ENCODE results near the gene CCDC159.
"Not testable (repeated sequence)": the region's sequence is repeated elsewhere in the genome, so short reads cannot be mapped to it uniquely, and the experiment has no call there.

CCDC159 gene

GRCh38 chr19:11338569-11339253 lies 7.6 kb upstream of the CCDC159 start:
- DNase-seq = no peak

GRCh38 chr19:11339254-11340098 lies 6.8 kb upstream of the CCDC159 start, which contains the start of gene RAB3D:
Gene RAB3D (minus strand): TSS chr19:11339657. CDS start chr19:11337399, 2,258 bp downstream.
- DNase-seq = peak; percentile 89

DNA sequence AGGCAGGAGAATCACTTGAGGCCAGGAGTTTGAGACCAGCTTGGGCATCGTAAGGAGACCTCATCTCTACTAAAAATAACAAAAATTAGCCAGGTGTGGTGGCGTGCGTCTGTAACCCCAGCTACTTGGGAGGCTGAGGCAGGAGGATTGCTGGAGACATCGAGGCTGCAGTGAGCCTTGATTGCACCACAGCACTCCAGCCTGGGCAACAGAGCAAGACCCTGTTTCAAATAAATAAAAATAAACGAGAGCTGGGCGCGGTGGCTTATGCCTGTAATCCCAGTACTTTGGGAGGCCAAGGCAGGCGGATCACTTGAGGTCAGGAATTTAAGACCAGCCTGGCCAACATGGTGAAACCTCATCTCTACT lies 6.2 kb upstream of the CCDC159 start:
- not testable (repeated sequence) for DNase-seq

DNA sequence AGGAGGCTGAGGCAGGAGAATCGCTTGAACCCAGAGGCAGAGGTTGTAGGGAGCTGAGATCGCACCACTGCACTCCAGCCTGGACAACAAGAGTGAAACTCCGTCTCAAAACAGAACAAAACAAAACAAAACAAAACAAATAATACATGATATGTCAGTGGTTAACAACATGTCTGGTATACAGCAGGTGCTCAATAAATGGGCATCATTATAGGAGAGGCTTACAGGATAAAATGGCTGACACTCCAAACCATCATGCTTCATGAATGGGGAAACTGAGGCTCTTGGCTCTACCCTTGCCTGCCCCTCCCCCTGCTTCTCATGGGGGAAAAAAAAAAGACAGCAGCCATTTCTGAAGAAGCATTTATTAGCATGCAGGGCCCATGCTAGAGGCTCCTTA lies 3.9 kb upstream of the CCDC159 start:
- DNase-seq = no peak

GRCh38 chr19:11345122-11345803 lies 1.1 kb upstream of the CCDC159 start:
- no peak for DNase-seq

DNA sequence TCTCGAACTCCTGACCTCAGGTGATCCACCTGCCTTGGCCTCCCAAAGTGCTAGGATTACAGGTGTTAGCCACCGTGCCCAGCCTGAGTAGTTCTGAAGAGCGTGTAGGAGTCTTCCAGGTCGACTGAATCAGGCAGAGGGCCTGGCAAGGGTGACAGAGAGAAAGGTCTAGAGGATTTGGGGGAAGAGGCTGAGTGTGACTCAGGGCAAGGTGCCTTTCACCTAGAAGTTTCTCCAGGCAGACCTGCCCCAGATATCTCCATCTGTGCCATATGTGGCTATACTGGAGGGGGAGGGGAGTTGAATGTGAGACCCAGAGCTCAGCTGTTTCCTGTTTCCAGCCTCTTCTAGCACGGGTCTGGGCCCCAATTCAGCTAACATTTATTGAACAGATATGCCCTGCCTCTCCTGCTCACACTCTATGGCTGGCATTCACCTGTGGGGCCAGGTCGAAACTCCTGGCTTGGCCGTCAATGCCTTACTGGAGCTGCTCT lies 1.3 kb downstream of the CCDC159 start:
- no peak for DNase-seq

DNA sequence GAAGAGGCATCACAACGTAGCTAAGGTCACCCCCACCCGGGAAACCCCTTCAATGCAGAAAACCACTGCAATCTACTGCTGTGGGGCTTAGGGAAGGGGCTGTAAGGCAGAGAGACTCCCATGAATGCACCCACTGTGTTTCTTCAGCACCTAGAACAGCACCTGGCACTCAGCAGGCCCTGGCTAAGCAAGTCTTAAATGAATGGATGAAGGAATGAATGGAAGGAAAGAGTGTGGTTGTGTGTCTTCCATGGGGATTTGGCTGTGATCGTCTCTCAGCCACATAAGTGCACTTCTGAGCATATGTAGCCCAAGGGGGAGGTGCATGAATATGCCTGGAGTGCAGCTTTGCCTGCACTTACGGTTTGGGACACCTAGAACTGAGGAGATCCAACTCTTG lies 2.9 kb downstream of the CCDC159 start:
- no peak for DNase-seq

- not testable (repeated sequence) for DNase-seq
Measured at GRCh38 chr19:11354102-11354501, 7.8 kb downstream of the CCDC159 start.

- DNase-seq = peak; percentile 91
Measured at GRCh38 chr19:11355160-11356073, 9.1 kb downstream of the CCDC159 start, which contains the start of gene PLPPR2. Gene PLPPR2 (plus strand): TSS chr19:11355432. CDS start chr19:11357674, 2,242 bp downstream.

GRCh38 chr19:11356074-11356397 lies 9.7 kb downstream of the CCDC159 start:
- DNase-seq = no peak

- DNase-seq = no peak
Measured at GRCh38 chr19:11356676-11357550, 10.6 kb downstream of the CCDC159 start.

- DNase-seq = no peak
Measured at GRCh38 chr19:11359421-11359820, 13.1 kb downstream of the CCDC159 start.

- DNase-seq = no peak
Measured at GRCh38 chr19:11361037-11361770, 14.9 kb downstream of the CCDC159 start.

DNA sequence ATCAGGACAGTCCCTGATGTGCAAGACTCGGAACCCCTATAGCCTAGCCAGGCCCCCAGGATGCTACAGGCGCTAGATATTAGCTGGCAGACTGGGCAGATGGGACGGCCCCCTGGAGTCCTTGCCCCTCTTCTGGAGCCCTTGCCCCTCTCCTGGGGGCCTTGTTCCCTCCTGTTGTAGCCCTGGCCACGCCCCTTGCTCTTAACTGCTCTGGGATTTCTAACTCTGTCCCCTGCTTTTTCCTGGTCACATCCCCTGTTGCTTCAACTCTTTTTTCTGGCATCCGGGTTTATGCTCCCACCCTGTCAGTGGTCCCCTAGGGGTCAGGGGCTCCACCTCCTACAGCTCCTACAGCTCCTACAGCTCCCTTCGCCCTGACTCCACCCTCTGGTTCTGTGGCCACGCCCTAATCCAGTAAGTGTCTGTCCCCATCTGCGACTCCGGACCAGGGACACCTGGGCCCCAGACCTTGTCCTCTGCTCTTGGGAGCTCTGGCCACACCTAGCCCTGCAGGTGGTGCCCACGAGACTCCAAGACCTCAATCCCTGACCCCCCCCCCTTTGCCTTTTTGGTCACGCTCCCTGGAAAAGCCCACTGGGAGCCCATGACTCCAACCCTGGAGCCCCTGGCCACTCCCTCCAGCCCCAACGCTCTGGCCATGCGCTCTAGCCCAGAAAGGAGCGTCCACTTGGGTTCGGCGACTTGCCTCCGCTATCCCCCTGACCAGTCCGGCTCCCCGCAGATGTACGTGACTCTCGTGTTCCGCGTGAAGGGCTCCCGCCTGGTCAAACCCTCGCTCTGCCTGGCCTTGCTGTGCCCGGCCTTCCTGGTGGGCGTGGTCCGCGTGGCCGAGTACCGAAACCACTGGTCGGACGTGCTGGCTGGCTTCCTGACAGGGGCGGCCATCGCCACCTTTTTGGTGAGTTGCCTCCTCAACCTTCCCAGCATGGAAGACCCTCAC lies 15.7 kb downstream of the CCDC159 start:
- no peak for DNase-seq

DNA sequence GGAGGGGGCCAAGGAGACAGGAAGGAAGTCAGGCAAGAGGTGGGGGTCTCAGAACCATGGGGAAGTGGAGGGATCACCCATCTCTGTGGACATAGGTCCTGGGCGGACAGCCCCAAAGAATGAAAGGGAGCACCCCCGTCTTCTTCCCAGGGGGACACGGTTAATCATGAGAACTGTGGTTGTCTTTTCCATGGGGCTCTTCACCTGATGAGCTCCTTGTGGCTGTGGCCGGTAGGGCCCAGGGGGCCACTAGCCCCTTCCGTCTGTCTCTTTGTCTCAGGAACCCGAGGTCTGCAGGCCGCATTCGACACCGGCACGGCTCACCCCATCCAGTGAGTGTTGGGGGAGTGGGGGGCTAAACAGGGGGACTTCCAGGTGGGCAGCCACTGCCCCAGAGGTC lies 17.6 kb downstream of the CCDC159 start:
- DNase-seq = no peak

DNA sequence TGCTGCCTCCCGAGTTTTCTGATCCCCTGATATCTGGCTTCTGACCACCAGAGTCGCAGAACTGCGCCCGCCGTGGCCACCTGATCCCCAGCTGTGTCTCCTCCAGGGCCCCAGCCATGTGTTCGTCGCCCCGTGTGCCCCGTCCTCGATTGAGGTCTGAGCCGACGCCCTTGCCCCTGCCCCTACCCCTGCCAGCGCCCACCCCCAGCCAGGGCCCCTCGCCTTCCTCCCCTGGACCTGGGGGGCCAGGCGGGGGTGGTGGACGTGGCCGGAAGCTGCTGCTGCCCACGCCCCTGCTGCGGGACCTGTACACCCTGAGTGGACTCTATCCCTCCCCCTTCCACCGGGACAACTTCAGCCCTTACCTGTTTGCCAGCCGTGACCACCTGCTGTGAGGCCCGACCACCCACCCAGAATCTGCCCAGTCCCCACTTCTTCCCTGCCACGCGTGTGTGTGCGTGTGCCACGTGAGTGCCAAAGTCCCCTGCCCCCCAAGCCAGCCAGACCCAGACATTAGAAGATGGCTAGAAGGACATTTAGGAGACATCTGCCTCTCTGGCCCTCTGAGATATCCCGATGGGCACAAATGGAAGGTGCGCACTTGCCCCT lies 18.1 kb downstream of the CCDC159 start:
- DNase-seq = no peak

GRCh38 chr19:11364935-11365334 lies 18.6 kb downstream of the CCDC159 start:
- no peak for DNase-seq

DNA sequence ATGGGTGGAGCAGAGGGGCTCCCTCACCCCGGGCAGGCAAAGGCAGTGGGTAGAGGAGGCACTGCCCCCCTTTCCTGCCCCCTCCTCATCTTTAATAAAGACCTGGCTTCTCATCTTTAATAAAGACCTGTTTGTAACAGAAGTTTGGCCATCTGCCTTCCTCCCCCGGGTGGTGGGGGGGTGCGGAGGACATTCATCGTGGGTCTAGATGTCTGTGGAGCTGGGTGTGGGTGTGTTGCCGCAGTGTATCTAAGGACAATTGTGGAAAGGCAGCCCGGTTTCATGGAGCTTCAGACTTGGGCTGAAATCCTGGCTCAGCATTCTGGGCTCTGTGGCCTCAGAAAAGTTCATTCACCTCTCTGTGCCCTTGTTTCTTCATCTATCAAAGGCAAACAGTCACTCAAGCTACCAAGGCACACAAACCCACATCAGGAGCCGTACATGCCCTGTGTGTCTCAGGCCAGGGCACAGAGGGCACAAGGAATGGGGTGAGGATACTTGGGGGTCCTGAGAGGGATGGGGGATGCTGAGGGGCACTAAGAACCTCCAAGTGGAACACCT lies 19.3 kb downstream of the CCDC159 start:
- no peak for DNase-seq

DNA sequence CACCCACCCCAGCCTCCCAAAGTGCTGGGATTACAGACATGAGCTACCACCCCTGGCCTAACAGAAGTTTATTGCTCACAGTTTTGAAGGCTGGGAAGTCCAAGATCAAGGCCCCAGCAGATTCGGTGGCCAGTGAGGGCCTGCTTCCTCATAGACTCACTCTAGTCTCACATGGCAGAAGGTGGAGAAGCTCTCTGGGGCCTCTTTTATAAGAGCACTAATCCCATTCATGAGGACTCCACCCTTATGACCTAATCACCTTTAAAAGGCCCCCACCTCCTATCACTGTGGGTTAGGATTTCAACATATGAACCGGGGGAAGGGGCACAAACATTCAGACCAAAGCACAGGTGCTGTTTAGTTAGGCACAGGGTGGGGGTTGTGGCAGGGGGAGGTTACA lies 21.2 kb downstream of the CCDC159 start:
- no peak for DNase-seq

Data from activated CD8-positive, alpha-beta memory T cell treated with anti-CD3 and anti-CD28 coated beads, Interleukin-2, amount 50 U/mL, for 48 hours (primary cell).